Measurements from ENCODE around the gene DAGLB.
A peak's percentile ranks its signal among the peaks of the same experiment; 100 is the strongest.
"Not testable (repeated sequence)": the region's sequence is repeated elsewhere in the genome, so short reads cannot be mapped to it uniquely, and the experiment has no call there.

The DAGLB gene, protein sequence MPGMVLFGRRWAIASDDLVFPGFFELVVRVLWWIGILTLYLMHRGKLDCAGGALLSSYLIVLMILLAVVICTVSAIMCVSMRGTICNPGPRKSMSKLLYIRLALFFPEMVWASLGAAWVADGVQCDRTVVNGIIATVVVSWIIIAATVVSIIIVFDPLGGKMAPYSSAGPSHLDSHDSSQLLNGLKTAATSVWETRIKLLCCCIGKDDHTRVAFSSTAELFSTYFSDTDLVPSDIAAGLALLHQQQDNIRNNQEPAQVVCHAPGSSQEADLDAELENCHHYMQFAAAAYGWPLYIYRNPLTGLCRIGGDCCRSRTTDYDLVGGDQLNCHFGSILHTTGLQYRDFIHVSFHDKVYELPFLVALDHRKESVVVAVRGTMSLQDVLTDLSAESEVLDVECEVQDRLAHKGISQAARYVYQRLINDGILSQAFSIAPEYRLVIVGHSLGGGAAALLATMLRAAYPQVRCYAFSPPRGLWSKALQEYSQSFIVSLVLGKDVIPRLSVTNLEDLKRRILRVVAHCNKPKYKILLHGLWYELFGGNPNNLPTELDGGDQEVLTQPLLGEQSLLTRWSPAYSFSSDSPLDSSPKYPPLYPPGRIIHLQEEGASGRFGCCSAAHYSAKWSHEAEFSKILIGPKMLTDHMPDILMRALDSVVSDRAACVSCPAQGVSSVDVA
- 19.9 to 23.0 (median 20.8) reads per million in 4 donors for total RNA-seq

DNA sequence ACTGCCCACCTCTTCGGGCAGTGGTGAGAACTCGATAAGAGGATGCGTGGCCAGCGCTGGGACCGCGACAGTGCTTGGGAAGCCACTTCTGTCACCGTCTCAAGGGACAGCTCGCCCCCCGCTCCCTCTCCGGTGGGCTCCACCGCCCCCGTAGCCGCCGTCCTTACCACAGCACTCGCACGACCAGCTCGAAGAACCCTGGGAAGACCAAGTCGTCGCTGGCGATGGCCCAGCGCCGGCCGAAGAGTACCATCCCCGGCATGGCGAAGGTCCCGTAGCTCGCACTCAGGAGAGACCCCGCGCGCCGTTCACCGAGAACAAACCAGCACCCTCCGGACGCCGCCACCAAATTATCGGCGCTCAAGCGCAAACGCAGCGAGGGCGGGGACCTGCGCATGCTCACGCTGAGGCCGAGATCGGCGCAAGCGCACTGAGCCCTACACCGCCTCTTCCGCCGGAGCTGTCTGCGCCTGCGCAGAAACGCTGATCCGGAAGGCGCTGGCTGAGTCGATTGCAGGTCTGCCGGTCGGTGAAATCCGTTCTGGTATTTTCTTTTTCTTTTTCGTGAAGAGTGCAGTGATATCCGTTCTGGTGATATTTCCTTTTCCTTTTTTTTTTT is at the start of gene DAGLB:
Gene DAGLB, minus strand, starts transcription at position 374 of the 619 bp plus-strand sequence. Its CDS starts 112 bp downstream, at position 262.
- peak; percentile 91 to 97 (median 94) for DNase-seq

- no peak for DNase-seq
Observed at GRCh38 chr7:6497637-6497905, 49.8 kb upstream of the DAGLB start.

- no peak for DNase-seq
Observed at GRCh38 chr7:6496842-6497636, 49.3 kb upstream of the DAGLB start.

- no peak for DNase-seq
Observed at GRCh38 chr7:6495597-6496262, 48.0 kb upstream of the DAGLB start.

- DNase-seq = no peak
Observed at GRCh38 chr7:6494365-6494764, 46.6 kb upstream of the DAGLB start.

- no peak for DNase-seq
Observed at GRCh38 chr7:6491194-6491593, 43.4 kb upstream of the DAGLB start.

DNA sequence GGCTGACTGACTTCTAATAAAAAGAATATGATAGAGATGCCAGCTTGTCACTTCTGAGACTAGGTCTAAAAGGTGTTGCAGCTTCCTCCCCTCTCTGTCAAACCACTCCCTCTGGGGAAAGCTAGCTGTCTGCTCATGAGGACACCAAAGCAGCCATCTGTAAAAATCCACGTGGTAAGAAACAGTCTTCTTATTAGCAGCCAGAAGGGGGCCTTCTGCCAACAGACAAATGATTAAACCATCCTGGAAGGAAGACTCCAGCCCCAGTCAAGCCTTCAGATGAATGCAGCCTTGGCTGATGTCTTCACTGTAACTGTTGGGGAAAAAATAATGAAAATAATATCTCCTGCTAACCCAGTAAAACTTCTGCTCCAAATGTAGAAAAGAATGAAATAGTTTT is 41.9 kb upstream of the DAGLB start:
- DNase-seq = no peak

DNA sequence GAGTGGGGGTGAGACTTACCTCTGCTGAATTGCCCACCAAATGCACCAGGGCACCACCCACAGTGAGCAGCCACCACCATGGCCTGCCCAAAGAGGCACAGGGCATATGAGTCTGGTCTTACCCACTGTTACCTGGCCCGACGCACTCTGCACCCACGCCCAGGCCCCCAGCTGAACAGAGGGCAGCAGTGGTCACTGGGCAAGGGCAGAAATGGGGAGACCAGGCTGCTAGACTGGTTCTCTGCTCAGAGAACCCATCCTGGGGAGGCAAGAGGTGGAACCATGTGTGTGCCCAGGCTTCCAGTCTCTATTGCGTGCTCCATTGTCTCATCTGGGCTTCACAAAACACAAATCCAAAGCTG is 39.4 kb upstream of the DAGLB start:
- no peak for DNase-seq

GRCh38 chr7:6486438-6487183 is 38.9 kb upstream of the DAGLB start:
- DNase-seq = no peak

GRCh38 chr7:6482743-6483119 is 35.0 kb upstream of the DAGLB start:
- DNase-seq = no peak

DNA sequence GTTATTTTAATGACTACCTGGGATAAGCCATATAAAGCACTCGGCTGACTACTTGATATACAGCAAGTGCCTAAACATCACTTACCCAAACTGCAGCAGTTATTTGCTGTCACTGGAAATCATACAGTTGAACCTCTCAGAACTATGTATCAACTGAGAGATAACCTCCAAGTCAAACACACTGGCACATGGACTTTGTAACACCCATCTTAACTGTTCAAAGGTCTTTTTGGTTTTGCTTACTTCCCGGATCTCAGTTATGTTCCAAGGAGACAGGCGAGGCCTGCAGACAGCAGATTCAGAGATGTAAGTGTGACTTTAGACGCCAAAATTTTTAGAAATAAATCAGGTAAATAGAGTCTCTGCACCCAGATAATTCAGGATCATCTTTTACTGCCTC is 34.6 kb upstream of the DAGLB start:
- DNase-seq = no peak

GRCh38 chr7:6481445-6481844 is 33.7 kb upstream of the DAGLB start:
- DNase-seq = no peak

DNA sequence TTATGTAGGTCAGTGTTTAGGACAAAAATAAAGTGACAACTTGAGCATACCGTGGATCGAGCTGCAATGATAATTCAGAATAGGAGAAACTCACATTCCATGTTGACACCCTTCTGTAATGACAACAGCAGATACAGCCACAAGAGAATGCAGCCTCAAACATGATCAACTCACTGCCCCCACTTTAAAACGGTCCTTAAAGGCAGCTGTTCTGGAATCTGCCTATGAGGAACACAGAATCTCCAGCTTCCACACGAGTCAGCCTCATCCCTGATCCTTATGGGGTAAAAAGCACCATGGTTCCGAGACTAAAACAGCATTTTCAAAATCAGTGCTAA is 32.5 kb upstream of the DAGLB start:
- DNase-seq = no peak

GRCh38 chr7:6479067-6479466 is 31.3 kb upstream of the DAGLB start:
- peak in 1 of 5 donors; percentile 35 for DNase-seq

- no peak for DNase-seq
Observed at GRCh38 chr7:6478186-6478585, 30.4 kb upstream of the DAGLB start.

DNA sequence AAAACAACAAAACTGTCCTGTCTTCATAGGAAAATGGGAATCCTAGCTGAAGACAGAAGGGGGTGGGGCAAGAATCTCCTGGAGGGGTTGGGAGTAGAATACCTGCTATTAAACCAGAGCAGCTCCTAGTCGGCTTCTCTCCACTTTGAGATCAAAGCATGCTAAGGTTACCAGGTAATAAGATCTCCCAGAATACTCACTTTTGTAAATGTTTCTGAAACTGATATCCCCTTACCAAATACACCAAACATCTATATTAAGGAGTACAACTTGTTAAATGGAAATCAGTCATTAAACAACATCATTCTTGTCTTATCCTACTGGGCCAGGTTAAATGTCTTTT is 29.5 kb upstream of the DAGLB start:
- no peak for DNase-seq

DNA sequence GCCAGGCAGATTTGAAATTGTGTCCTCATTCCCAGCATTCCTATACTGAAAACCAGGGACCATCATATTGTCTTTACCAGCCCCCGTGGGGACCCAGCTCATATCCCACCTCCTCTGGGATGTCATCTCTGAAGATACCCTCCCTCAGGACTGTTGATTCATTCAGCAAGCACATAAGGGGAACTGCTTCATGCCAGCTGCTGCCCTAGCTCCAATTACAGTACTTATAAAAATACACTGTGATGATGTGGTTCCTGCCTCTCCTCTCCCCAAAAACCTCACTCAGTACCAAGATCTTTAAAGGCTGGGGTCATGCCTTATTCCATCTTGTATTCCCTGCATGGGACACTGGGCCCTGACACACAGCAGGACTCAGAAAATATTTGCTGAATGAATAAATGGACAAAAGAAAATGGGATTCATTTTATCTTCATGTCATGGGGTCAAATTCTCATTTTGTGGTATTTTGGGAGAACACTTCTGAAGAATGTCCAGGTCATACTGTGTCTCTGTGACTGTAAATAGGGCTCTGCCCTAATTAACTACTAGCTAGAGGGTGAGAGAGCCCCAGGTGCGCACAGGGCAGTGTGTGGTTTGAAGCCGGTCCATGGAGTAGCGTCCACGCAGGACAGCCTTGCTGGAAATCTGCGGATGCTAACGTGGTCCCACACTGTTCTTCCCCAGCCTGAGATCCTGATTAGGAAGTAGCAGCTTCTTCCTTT is 29.0 kb upstream of the DAGLB start:
- DNase-seq = no peak

DNA sequence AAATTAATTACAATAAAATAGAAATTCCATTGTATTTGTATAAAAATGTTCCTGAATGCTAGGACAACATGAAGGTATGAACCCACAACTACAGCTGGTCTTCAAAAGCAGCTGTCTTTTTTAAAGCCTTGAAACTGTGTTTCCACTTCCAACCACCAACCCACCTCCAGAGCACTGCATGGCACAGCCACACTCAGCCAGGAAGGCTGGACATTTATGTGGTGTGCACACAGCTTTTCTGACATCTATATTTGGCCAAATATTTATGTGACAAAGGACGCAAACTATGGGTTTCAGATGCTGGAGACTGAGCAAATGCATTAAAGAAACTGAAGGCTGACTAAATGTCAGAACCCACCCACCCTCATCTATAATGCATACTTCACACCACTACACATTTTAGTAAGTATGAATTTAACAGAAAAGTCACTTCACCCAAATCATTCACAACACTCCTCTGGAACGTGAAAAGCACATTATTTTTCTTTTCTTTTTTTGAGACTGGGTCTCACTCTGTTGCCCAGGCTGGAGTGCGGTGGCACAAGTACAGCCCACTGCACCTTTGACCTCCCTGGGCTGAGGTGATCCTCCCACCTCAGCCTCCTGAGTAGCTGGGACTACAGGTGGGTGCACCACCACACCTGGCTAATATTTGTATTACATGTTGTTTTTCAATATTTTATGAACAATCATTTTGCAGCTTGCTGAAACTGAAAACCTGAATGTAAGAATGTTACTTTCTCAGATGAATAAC is 27.9 kb upstream of the DAGLB start:
- DNase-seq = no peak

GRCh38 chr7:6465862-6466261 is 18.1 kb upstream of the DAGLB start:
- no peak for DNase-seq

DNA sequence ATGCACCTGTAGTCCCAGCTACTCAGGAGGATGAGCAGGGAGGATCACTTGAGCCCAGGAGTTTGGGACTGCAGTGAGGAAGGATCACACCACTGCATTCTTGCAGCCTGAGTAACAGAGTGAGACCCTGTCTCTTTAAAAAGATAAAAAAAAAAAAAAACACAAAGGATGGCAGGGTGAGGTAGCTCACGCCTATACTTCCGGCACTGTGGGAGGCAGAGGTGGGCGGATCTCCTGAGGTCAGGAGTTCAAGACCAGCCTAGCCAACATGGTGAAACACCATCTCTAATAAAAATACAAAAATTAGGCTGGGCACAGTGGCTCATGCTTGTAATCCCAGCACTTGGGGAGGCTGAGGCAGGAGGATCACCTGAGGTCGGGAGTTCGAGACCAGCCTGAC is 15.9 kb upstream of the DAGLB start:
- DNase-seq = not testable (repeated sequence)

Data from T-helper 1 cell (primary cell).